HEK293T (cell line): ENCODE measurements around the gene TJP3.
A peak's percentile ranks its signal among the peaks of the same experiment; 100 is the strongest.

Experiments
- CTCF ChIA-PET: fragments of 350-600 bp; formaldehyde crosslinking; extraction: SDS; loops from one replicate; lab custom pipeline; 2021; ENCODE audit warnings: antibody characterized with exemption, inconsistent platforms; lab: Yijun Ruan, JAX
- POLR2A ChIA-PET: fragments of 350-600 bp; formaldehyde crosslinking; extraction: SDS; loops from one replicate; lab custom pipeline; 2020; ENCODE audit warnings: antibody characterized with exemption, inconsistent platforms; lab: Yijun Ruan, JAX
- DNase-seq: peaks from one replicate; pipeline ENCODE4 v3.0.0; 2012; ENCODE audit warnings: mixed read lengths; ENCODE audit errors: extremely low spot score
- ARNT ChIP-seq: fragments of 450-650 bp; IDR thresholded peaks from 2 replicates; pipeline ENCODE4 v1.6.1; 2017; ENCODE audit warnings: mild to moderate bottlenecking
- BHLHE40 ChIP-seq: fragments of 450-650 bp; IDR thresholded peaks from 2 replicates; pipeline ENCODE4 v1.6.1; 2016; ENCODE audit warnings: mild to moderate bottlenecking, moderate library complexity, borderline replicate concordance
- CTBP1 ChIP-seq: fragments of 450-650 bp; IDR thresholded peaks from 2 replicates; pipeline ENCODE4 v1.6.1; 2016; ENCODE audit warnings: borderline replicate concordance
- ELF4 ChIP-seq: fragments of 450-650 bp; IDR thresholded peaks from 2 replicates; pipeline ENCODE4 v1.6.1; 2017; ENCODE audit warnings: antibody characterized with exemption
- FOXA1 ChIP-seq: fragments of 450-650 bp; IDR thresholded peaks from 2 replicates; pipeline ENCODE4 v1.6.1; 2016; ENCODE audit warnings: mild to moderate bottlenecking
- FOXK2 ChIP-seq: fragments of 450-650 bp; IDR thresholded peaks from 2 replicates; pipeline ENCODE4 v1.6.1; 2016; ENCODE audit warnings: mild to moderate bottlenecking
- FOXM1 ChIP-seq: fragments of 450-650 bp; IDR thresholded peaks from 2 replicates; pipeline ENCODE4 v1.6.1; 2017; ENCODE audit warnings: mild to moderate bottlenecking, borderline replicate concordance
- HDGF ChIP-seq: fragments of 450-650 bp; IDR thresholded peaks from 2 replicates; pipeline ENCODE4 v1.6.1; 2017; ENCODE audit warnings: antibody characterized with exemption, borderline replicate concordance
- L3MBTL2 ChIP-seq: fragments of 450-650 bp; conservative IDR thresholded peaks from 2 replicates; pipeline ENCODE4 v1.6.1; 2016; ENCODE audit warnings: mild to moderate bottlenecking
- LEF1 ChIP-seq: fragments of 450-650 bp; IDR thresholded peaks from 2 replicates; pipeline ENCODE4 v1.6.1; 2017; ENCODE audit warnings: mild to moderate bottlenecking, borderline replicate concordance
- NFRKB ChIP-seq: fragments of 450-650 bp; IDR thresholded peaks from 2 replicates; pipeline ENCODE4 v1.6.1; 2016; ENCODE audit warnings: mild to moderate bottlenecking, moderate library complexity
- SP1 ChIP-seq: fragments of 450-650 bp; IDR thresholded peaks from 2 replicates; pipeline ENCODE4 v1.6.1; 2017
- SUZ12 ChIP-seq: fragments of 450-650 bp; IDR thresholded peaks from 2 replicates; pipeline ENCODE4 v1.6.1; 2016; ENCODE audit warnings: mild to moderate bottlenecking
- TARDBP ChIP-seq: fragments of 450-650 bp; IDR thresholded peaks from 2 replicates; pipeline ENCODE4 v1.6.1; 2016
- ZNF384 ChIP-seq: fragments of 450-650 bp; IDR thresholded peaks from 2 replicates; pipeline ENCODE4 v1.6.1; 2016
- TF ChIP-seq, protein P1 (sequence below): fragments of 450-650 bp; IDR thresholded peaks from 2 replicates; pipeline ENCODE4 v1.6.1; 2016

Gene TJP3

DNA sequence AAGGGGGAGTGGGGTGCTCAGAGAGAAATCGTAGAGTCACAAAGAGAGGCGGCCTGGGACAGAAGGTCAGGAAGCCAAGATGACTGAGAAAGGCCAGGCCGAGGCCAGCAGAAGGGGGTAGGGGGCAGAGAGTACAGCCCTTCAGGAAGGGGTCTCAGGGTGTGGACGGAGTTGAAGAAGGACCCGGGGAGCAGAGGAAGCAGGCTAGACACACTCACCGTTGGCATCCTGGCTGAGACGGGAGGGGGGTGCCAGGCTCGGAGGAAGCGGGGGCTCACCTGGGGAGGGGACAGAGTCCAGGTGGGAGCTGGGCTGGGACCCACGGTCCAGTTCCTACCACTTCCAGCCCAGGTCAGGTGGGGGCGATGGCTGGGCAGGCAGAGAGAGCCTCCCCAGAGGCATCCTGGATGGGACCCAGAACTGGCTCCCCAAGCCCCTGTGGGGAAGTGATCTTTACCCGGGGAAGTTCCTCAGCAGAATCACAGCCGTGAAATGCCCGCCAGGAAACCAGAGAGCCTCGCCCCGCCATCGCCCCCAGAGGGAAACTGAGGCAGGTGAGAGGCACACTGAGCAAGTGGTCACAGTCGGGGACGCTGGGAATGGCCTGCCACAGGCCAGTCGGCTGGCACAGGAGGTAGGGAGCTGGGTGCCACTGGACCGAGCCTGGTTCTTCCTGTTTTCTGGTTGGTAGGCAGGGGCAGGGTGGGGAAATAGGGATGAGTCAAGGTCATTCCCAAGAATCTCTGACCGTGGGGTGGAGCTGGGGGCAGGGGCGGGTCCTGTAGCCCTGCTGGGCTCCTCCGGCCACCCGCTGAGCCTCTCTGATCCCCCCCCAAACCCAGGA lies 76.6 kb downstream of the TJP3 start:
- POLR2A ChIA-PET, result interaction anchor here (0.7 kb wide), 1 partner anchor 22 kb away, joined by 3 read pairs; no protein-coding TSS in a partner anchor
- DNase-seq, result no peak
- TF ChIP-seq CTBP1 (no peak), FOXK2 (no peak), FOXA1 (no peak), BHLHE40 (no peak), LEF1 (no peak), FOXM1 (no peak), SP1 (no peak), L3MBTL2 (no peak), HDGF (no peak), TARDBP (no peak), NFRKB (no peak), ZNF384 (no peak), ARNT (no peak)
- TF ChIP-seq, protein P1, sequence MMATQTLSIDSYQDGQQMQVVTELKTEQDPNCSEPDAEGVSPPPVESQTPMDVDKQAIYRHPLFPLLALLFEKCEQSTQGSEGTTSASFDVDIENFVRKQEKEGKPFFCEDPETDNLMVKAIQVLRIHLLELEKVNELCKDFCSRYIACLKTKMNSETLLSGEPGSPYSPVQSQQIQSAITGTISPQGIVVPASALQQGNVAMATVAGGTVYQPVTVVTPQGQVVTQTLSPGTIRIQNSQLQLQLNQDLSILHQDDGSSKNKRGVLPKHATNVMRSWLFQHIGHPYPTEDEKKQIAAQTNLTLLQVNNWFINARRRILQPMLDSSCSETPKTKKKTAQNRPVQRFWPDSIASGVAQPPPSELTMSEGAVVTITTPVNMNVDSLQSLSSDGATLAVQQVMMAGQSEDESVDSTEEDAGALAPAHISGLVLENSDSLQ, result no peak
- CTCF ChIA-PET, result no interaction called here

DNA sequence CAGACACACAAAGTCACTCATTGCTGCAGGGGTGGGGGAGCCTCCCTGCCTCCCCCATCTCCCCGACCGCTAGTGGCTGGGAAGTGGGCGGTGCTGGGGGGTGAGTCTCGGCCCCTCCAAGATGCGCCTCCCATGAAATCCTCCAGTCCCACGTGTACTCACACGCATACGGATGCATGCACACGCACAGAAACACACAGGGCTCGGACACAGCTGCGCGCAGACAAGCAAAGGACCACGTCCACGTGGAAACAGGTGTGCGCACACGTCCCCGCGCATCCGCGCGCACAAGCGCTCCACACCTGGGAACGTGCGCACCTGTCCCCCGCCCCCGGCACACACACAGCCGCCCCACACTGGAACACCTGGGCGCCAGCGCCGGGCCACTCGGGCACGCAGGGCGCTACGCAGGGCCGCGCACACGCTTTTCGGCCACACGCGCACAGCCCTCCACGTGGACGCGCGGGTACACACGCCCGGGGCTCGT lies 77.3 kb downstream of the TJP3 start:
- DNase-seq, result no peak
- ChIA-PET CTCF (no interaction called here), POLR2A (no interaction called here)
- TF ChIP-seq TARDBP (no peak), L3MBTL2 (peak; percentile 30), ARNT (no peak), BHLHE40 (no peak), FOXA1 (no peak), NFRKB (no peak), LEF1 (no peak)

DNA sequence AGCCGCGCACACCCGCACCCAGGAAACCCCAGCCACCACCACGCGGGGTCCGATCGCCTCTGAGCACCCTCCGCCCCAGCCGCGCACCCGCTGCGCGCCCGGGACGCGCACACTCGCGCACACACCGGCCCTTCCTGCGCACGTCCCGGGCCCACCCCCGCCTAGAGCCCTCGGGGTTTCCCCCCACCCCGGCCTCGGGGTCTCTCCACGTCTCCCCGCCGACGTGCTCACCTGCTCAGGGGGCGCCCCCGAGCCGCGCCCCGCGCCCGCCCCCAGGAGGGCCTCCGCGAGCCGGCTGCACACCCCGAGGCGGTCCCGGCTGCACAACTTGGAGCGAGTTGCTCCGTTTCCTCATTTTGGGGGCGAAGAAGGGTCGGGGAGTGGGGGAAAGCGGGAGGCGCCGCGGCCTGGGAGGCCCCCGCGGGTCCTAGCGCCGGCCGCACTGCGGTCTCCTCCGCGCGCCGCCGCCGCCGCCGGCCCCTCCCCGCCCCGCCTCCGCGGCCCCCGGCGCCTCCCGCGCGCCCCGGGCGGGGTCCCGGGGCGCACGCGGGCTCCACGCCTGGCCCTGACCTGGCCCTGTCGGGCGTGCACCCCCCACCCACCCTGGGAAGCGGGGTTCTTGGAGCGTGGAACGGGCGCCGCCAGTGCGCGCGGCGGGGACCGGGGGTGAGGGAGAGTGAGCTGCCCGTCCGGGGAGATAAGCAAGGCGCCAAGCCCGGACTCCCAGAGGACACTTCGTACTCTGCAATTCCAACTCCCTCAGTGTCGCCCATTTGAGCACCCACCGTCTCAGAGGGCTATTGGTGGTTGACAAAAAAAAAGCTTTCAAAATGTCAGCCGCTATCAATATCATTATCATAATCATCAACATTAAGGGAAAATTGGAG lies 78.0 kb downstream of the TJP3 start, which contains the start of gene MATK:
Gene MATK, minus strand, starts transcription at position 444 of the 887 bp plus-strand sequence. CDS start 1,246 bp downstream, outside the sequence.
- no peak for TF ChIP-seq CTBP1
- 0 out of 2 replicates have a peak, but pooled peaks have one; percentile 6 for TF ChIP-seq FOXM1
- DNase-seq, result peak; percentile 65
- POLR2A ChIA-PET, result interaction anchor here (1.1 kb wide), 1 partner anchor 23 kb away, joined by 9 read pairs; the partner anchor contains the start of gene MRPL54
- CTCF ChIA-PET, result no interaction called here

DNA sequence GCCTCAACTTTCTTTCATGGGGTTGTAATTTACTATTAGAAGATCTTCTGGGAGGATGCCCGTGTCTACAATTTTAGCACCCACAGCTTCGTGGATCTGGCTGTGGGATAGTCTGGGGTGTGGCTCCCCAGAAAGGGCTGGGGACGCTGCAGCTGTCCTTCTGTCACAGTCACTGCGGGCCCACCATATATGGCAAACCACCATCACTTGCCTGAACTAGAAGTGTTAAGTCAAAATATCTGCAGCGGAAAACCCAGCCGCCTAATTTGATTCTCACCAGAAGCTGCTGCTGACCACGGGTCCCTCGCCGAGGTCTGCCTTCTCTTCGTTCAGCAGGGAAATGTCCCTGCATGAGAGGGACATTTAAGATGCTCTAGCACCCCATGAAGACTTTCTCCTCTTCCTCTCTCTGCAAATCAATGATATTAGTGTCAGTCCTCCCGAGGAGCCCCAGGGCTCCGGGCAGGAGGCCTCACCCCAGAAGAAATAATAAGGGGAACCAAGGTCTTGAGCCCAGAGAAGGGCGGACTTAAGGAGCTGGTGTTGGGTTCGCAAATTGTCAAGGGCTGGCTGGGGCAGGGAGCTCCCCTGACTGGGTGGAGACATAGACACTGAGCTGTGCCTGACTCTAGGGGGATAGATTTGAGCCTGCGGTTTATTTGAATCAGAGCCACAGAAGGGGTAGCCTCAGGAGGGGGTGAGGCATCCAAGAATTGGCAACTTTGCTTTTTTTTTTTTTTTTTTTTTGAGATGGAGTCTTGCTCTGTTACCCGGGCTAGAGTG lies 81.0 kb downstream of the TJP3 start:
- DNase-seq, result no peak
- POLR2A ChIA-PET, result interaction anchor here (2.2 kb wide), 1 partner anchor 27 kb away, joined by 8 read pairs; the partner anchor contains the start of gene MRPL54
- CTCF ChIA-PET, result interaction anchor here (1.2 kb wide), 1 partner anchor 33 kb away, joined by 4 read pairs; no protein-coding TSS in a partner anchor

DNA sequence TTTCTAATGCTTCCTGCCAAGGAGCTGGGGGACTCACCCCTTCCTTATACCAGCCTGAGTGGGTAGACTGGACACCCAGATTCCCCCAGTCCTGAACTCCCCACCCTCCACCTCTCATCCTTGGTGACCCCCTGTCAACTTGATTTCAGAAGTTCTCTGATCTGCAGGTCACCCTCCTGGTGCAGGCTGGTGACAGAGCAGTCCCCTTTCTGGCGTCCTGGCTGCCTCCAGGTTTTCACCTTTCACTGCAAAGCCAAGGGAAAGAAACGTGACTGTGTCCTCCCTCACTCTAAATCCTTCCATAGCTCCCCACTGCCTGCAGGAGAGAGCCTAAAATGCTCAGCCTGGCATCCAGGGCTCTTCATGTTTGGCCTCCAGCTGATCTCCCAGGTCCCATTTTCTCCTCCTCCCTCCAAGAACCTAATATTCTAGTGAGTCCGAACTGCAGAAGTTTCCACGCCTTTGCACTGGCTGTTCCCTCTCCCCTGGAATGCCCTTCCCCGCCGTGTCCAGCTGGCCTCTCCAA lies 82.1 kb downstream of the TJP3 start:
- CTCF ChIA-PET, result interaction anchor here (1.2 kb wide), 1 partner anchor 32 kb away, joined by 4 read pairs; no protein-coding TSS in a partner anchor
- no peak for TF ChIP-seq CTBP1
- no peak for TF ChIP-seq SUZ12
- no peak for TF ChIP-seq ARNT
- TF ChIP-seq ZNF384, result no peak
- no peak for TF ChIP-seq FOXM1
- TF ChIP-seq ELF4, result no peak
- no peak for TF ChIP-seq L3MBTL2
- TF ChIP-seq FOXA1, result no peak
- POLR2A ChIA-PET, result interaction anchor here (2.2 kb wide), 1 partner anchor 28 kb away, joined by 8 read pairs; the partner anchor contains the start of gene MRPL54
- no peak for DNase-seq

More for the DNA sequence above, 81.0 kb downstream of the TJP3 start:
- TF ChIP-seq CTBP1, result no peak
- TF ChIP-seq ZNF384, result no peak
- no peak for TF ChIP-seq FOXM1
- TF ChIP-seq L3MBTL2, result no peak
- TF ChIP-seq TARDBP, result no peak
- TF ChIP-seq SUZ12, result no peak
- no peak for TF ChIP-seq ARNT
- TF ChIP-seq, protein P1, result no peak
- no peak for TF ChIP-seq FOXK2
- no peak for TF ChIP-seq LEF1
- no peak for TF ChIP-seq BHLHE40
- no peak for TF ChIP-seq NFRKB
- no peak for TF ChIP-seq FOXA1
- TF ChIP-seq HDGF, result no peak
- TF ChIP-seq ELF4, result no peak
- no peak for TF ChIP-seq SP1
